HG03565 (cell line): ENCODE measurements around the gene RSBN1L.

Experiments used
- ATAC-seq: cut with Tn5 transposase; IDR thresholded peaks from one replicate; pipeline ENCODE4 v1.9.1; 2021; ENCODE audit warnings: mild to moderate bottlenecking, moderate library complexity; ENCODE audit not compliant: unreplicated experiment

The RSBN1L gene

DNA sequence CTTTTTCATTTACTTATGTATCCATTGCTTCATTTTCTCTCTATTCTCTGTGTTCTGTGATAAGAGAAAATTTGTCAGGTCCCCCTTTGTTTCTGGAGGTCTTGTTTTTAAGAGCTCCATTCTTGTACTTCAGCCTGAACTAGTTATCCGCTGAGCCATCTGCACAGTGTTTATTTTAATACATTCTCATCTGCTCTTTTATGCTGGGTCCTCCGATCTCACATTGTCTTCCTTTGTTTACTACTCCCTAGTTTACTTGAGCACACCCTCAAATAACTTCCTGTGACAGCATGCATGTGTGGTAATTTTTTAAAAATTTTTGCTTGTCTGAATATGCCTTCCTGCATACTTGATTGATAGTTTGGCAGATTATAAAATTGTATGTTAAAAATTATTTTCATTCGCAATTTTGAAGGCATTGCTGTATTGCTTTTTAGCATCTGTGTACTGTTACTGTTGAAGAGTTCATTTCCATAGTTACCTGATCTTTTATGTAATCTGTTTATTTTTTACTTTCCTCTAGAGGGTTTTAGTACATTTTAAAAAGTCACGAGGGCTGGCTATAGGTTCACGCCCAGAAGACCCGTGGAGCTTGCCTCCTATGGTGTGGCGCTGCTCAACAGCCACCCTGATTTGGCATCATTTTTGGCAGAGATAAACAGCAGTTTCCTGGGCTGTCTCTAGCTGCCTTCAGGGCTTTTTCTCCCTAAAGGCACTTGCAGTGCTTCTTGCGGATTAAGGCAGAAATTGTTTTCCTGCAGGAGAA is 31.9 kb downstream of the RSBN1L start:
- ATAC-seq, result no peak

DNA sequence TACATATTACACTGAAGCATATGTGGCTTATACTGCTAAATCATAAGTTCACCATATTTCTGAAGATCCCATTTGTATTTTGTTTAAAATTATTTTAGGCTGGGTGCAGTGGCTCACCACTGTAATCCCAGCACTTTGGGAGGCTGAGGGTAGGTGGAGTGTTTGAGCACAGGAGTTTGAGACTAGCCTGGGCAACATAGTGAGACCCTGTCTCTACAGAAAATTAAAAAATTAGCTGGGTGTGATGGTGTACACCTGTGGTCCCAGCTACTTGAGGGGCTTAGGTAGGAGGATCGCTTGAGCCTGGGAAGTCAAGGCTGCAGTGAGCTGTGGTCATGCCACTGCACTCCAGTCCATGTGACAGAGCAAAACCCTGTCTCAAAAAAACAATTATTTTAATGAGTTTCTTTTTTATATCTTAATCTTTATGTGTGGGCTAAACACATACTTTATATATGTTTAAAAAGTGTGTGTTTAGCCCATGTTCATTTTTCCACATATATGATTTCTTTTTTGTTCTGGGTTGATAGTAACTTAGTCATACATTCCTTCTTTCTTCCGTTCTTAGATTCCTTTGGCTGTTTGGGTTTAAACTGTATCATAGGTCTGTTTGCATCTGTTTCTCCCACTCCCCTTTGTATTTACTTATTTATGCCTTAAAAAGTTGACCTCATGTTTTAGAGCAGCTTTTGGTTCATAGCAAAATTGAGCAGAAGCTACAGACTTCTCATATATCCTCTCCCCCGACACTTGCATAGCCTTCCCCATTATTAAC is 33.5 kb downstream of the RSBN1L start:
- ATAC-seq, result no peak

DNA sequence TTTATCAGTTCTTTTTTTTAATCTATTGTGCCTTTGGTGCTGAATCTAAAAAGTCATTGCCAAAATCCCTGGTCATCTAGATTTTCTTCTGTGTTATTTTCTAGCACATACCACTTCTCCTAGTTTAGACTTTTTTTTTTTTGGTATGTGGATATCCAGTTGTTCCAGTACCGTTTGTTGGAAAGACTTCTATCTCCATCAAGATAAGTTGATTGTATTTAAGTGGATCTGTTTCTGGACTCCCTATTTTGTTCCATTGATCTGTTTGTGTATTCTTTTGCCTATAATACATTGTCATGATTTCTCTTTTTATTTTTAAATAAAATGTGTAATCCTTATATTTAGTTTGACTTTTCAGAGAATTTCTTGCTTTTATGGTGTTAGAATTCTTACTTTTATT is 35.5 kb downstream of the RSBN1L start:
- ATAC-seq, result no peak

DNA sequence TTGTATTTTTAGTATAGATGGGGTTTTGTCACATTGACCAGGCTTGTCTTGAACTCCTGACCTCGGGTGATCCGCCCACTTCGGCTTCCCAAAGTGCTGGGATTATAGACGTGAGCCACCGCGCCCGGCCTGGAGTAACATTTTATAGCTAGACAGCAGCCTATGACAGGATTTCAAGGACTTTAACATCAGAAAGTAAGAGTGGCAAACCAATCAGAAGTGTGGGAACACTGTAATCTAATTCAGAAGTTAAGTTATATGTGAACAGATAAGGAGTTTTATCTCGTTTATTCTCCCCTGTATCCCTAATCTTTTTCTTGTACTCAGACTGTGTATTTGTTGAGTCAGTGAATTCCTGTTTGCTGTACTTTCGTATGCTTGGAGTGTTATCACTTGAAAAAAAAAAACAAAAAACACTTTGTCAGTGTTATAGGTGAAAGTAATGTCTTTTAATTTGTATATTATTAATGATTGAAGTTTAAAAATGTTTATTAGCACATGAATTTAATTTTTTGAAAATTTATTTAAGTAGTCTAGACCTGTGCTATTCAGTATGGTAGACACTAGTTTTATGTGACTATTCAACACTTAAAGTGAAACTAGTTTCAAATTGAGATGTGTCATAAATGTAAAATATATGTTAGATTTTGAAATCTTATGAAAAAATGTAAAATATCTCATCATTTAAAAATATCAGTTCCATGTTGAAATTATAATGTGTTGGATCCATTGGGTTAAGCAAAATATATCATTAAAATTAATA is 38.6 kb downstream of the RSBN1L start:
- ATAC-seq, result no peak

DNA sequence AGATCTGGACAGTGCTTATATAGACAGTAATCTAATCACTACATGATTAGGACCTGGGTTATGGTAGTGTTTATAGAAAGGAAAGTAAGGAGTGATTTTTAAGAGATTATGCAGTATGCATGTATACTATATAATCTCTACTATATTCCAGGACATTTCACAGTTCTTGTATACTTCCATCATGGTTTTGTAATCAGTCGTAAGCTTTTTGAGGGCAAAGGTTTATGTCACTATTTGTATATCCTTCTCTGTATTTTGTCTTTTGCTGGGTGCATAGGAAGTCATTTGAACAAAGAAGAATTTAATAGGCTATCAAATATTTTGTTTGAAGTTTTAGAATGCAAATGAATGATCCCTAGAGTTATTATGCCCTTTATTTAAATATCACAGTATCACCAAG is 39.2 kb downstream of the RSBN1L start:
- no peak for ATAC-seq

DNA sequence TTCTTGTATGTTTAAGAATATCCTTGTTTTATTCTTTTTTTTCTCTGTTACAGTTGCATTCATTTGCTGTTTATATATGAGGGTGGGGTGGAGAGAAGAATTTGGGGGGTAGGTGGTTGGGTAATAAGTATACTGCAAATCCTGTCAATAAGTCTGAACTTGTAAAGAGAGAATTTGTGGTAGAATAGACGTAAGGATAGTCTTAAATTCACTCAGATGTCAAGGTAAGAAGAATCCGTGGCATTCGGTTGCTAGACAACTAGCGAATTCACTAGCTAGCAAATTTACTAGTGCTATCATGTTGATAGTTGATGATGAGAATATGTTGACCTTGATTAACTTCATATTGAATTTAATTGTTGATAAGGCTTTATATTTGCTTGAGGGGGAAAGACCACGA is 40.7 kb downstream of the RSBN1L start:
- no peak for ATAC-seq

DNA sequence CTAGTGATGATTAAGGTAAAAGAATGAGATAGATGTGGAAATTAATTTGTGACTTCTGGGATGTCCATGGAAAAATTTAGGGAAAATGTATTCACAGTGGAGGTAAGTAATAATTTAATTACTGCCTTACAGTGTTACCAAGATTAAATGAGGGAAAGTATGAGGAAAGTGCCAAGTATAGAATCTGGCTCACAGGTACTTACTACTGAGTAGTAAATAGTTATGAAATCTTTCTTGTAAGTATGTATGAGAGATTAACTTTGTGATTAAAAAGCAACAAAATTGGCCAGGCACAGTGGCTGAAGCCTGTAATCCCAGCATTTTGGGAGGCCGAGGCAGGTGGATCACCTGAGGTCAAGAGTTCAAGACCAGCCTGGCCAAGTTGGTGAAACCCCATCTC is 42.1 kb downstream of the RSBN1L start:
- ATAC-seq, result no peak

DNA sequence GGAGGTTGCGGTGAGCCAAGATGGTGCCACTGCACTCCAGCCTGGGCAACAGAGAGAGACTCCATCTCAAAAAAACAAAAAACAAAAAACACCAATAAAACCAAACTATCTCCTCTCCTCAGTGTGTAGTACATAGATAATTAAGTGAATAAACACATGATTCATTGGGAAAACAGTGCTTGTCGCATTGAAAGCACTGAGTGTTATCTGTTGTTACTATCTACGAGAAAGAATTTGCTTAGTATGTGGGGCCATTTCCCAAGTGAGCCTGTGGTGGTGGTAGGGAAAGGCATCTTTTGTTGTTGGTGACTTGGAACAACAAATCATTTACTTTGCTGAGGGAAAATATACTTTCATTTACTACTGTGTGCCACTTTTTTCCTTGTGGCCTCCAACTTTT is 42.6 kb downstream of the RSBN1L start:
- ATAC-seq, result no peak

DNA sequence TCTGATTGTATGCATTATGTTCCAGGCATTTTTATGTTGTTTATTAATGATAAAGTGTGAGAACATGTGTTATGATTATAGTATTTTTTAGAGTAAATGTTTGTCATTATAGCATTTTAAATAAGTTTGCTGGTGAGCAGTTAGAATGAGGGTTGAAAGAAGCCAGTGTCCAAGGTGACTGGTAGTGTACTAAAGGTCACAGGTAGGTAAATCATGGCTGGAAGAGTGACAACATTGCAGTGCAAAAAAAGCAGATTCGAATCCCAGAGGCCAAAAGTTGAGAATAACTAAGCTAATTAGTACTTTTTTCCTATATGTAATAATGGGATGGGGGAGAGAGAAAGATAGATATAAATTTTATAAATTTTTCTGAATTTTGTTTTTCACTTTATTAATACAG is 44.0 kb downstream of the RSBN1L start:
- no peak for ATAC-seq

DNA sequence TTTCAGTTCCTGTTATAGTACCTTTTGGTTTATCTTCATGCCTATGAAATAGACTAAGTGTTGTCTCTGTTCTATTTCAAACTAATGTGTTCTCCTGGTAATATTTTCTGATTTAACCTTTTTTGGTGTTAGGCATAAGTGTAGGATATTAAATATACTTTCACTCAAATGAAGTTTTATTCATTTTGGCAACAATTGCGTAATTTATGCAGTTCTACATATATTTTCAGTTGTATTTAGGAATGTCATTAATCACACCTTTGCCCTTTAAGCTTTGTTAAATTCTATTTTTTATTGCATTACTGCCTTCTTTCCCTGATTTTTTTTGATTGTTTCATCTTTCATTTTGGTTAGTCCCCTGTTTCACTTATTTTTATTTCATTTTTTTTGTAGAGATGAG is 47.3 kb downstream of the RSBN1L start:
- no peak for ATAC-seq

DNA sequence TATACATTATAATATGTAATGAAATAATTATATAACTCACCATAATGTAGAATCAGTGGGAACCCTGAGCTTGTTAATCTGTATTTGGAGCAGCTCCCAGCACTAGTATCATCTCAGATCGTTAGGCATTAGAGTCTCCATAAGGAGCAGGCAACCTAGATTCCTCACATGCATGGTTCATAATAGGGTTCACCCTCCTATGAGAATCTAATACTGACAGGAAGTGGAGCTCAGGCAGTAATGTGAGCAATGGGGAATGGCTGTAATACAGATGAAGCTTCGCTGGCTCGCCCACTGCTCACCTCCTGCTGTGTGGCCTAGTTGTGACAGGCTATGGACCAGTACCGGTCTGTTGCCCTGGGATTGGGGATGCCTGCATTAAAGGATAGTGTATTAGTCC is 49.5 kb downstream of the RSBN1L start:
- no peak for ATAC-seq

DNA sequence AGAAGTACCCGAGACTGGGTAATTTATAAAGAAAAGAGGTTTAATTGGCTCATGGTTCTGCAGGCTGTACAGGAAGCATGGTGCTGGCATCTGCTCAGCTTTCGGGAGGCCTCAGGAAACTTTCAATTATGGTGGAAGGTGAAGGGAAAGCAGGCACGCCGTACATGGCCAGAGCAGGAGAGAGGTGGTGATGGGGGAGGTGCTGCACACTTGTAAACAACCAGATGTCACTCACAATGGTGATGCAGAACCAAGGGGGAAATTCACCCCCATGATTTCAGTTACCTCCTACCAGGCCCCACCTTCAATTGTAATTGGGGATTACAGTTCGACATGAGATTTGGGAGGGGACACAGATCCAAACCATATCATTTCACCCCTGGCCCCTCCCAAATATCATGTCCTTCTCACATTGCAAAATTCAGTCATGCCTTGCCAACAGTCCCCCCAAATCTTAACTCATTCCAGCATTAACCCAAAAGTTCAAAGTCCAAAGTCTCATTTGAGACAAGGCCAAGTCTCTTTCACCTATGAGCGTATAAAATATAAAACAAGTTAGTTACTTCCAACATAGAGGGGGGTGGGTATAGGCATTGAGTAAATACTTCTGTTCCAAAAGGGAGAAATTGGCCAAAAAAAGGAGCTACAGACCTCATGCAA is 50.0 kb downstream of the RSBN1L start:
- ATAC-seq, result no peak

DNA sequence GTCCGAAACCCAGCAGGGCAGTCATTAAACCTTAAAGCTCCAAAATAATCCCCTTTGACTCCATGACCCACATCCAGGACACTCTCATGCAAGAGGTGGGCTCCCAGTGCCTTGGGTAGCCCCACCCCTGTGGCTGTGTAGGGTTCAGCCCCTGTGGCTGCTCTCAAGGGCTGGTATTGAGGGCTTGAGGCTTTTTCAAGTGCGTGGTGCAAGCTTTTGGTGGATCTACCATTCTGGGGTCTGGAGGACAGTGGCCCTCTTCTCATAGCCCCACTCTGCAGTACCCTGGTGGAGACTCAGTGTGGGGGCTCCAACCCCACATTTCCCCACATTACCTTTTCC is 50.5 kb downstream of the RSBN1L start:
- no peak for ATAC-seq

DNA sequence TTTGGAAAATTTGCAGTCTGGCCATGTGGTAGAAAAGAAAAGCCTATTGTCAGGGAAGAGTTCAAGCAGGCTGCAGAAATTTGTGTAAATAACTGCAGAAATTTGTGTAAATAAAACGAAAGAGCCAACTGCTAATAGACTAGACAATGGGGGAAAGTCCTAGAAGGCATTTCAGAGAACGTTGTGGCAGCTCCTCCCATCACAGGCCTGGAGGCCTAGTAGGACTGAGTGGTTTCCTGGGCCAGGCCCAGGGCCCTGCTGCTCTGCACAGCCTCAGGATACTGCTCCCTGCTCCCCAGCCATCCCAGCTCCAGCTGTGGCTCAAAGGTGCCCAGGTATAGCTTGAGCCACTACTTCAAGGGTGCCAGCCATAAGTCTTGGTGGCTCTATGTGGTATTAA is 50.9 kb downstream of the RSBN1L start:
- ATAC-seq, result no peak

DNA sequence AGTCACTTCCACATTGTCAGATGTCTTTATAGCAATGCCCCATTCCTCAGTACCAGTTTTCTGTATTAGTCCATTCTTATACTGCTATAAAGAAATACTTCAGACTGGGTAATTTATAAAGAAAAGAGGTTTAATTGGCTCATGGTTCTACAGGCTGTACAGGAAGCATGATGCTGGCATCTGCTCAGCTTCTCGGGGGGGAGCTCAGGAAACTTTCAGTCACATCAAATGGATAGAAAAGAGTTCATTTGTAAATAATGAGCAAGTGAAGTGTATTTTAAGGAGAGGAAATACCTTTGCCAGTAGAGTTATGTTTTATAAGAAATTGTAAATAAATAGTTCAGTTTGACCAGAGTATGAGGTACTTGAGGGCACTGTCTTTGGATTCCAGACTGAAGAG is 51.5 kb downstream of the RSBN1L start:
- no peak for ATAC-seq

DNA sequence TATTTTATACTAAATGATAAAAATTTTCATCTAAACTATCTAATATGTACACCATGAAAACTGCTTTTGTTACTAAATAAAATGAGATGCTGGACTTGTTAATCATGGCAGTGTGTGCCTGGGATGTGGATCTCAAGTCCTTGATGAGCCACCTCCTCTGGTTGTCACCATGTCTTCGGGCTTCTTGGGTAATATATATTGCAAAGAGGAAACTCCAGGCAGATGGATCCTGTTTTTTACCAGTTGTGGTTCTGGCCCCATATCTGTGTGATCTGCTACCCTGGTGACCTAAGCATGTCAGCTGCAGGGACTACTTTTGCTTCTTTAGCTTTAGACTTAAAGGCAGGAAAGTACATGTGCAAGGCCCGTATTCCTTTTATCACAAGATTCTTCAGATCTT is 55.8 kb downstream of the RSBN1L start:
- no peak for ATAC-seq

DNA sequence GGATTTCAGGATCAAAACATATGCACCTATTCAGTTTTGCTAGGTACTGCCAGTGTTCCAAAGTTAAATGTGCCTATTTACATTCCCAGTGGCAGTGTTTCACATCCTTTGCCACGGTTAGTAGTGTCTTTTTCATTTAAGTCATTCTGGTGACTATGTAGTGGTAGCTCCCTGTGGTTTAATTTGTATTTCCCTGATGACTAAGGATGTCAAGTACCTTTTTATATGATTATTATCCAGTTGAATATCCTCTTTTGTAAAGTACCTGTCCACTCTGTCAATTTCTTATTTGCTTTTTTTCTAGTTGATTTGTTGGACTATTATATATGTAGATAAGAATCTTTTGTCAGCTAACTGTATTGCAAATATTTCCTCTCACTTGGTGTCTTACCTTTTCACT is 56.9 kb downstream of the RSBN1L start:
- no peak for ATAC-seq

DNA sequence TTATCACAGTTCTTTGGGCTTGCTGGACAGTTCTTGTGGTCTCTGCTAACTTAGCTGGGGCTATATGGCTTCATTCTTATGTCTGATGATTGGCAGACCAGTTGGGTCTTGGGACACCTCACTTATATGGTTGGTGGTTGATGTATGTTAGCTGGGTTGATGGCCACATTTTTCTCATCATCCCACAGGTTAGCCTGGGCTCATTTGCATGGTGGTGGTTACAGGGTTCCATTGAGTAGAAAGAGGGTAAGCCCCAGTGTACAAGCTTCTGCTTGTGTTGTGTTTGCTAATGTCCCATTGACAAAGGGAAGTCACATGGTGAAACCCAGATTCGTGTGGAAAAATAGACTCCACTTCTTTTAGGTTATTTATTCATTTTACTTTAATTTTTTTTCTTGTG is 61.3 kb downstream of the RSBN1L start:
- ATAC-seq, result peak; percentile 86

DNA sequence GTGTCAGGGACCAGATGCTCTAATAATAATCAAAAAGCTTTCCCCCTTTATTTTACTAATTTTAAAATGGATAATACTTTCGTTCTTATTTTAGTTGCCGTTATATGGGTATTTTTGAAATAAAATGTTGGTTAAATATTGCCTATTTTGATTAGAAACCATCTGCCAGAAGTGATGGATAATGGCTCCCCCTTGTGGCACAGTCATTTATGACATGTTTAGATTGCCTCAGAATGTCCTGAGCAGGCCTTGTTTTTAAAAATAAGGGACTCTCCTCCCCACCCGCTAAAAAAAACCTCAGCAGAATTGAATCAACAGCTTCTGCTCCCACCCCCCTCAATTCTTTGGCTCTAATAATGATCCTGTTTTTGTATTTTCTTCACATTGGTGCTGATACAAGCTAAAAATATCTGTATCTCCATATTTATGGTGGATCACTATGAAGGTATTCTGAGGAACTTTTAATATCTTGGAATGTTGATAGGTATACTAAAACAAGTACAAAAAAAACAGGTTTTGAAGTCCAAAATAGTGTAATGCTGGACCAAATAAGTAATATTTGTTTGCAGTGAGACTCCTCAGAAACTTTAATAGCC is 63.1 kb downstream of the RSBN1L start:
- ATAC-seq, result no peak

DNA sequence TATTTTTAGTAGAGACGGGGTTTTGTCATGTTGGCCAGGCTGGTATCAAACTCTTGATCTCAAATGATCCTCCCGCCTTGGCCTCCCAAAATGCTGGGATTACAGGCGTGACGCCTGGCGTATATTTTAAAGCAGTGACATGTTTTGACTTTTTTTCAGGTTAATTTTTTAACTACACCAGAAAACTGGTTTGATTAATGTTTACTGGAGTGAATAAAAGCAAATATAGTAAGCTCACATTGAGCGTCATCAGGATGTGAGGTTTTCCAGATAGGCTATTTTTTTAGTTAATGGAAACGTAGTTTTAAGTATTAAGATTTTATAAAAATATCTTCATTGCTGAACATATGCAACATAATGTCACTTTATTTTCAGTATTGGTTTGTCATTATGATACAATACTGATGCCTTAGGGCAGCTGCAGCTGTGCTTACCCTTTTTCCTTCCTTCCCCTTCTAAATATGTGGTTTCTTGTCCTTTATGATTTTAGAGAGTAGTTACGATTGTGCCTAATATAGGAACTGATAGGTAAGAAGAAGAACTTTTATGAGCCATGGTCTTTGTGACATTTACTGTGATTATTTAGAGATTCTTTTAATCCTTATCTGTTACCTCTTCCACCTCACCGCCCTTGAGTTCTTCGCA is 64.7 kb downstream of the RSBN1L start:
- no peak for ATAC-seq

DNA sequence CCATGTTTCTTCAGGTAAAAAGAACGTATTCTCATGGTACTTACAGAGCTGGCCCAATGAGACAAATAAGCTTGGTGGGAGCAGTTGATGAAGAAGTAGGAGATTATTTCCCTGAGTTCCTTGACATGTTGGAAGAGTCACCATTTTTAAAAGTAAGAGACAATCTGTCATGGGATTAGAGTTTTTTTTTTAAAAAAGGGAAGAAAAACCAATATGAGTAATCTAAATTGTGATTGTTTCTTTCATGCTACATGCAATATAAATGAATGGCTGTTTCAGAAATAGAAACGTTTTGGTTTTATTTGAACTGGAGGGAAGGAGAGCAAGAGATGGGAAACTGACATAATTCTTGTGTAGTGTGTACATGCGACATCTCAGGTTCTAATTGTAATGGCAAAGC is 69.2 kb downstream of the RSBN1L start:
- ATAC-seq, result no peak
